SU-DHL-6 (cell line): ENCODE measurements around the gene IGSF22.

ENCODE experiments used
- EZH2phosphoT487 ChIP-seq: fragments of 200-600 bp; sonication (generic), shearing (Covaris generic); conservative IDR thresholded peaks from 2 replicates; pipeline ENCODE4 v1.6.1; 2018; ENCODE audit warnings: mild to moderate bottlenecking, antibody characterized with exemption, low read length, moderate library complexity, mixed read lengths
- TF ChIP-seq, protein P1 (sequence below): fragments of 200-600 bp; sonication (generic); IDR thresholded peaks from one replicate; pipeline ENCODE4 v1.5.1; 2017; ENCODE audit warnings: antibody characterized with exemption, mild to moderate bottlenecking, low read length, moderate library complexity; ENCODE audit not compliant: insufficient read depth, poor library complexity, severe bottlenecking

DNA sequence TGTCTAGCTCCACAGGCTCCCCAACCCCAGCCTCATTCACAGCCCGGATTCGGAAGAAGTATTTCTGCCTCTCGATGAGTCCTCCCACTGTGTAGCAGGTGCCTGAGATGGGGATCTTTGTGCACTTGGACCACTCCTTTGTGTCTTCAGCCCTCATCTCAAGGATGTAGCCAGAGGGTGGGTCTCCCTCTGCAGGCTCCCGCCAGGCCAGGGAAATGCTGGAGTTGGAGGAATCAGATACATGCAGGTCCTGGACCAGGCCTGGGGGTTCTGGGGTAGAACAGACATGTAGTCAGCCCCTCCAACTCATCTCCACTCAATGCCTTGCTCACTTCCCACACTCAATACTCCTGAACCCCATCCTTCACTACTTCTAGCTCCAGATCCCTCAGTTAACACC, 16.6 kb downstream of the IGSF22 start:
- TF ChIP-seq, protein P1, sequence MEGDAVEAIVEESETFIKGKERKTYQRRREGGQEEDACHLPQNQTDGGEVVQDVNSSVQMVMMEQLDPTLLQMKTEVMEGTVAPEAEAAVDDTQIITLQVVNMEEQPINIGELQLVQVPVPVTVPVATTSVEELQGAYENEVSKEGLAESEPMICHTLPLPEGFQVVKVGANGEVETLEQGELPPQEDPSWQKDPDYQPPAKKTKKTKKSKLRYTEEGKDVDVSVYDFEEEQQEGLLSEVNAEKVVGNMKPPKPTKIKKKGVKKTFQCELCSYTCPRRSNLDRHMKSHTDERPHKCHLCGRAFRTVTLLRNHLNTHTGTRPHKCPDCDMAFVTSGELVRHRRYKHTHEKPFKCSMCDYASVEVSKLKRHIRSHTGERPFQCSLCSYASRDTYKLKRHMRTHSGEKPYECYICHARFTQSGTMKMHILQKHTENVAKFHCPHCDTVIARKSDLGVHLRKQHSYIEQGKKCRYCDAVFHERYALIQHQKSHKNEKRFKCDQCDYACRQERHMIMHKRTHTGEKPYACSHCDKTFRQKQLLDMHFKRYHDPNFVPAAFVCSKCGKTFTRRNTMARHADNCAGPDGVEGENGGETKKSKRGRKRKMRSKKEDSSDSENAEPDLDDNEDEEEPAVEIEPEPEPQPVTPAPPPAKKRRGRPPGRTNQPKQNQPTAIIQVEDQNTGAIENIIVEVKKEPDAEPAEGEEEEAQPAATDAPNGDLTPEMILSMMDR: no peak
- TF ChIP-seq EZH2phosphoT487: no peak
